CD4-positive, alpha-beta T cell treated with Interleukin-6 for 4 hours (primary cell): ENCODE measurements around the gene TBC1D10A.

Experiments
- DNase-seq: peaks from one replicate; pipeline ENCODE4 v3.0.0-alpha.2; 2020; ENCODE audit warnings: mixed read lengths

TBC1D10A gene

DNA sequence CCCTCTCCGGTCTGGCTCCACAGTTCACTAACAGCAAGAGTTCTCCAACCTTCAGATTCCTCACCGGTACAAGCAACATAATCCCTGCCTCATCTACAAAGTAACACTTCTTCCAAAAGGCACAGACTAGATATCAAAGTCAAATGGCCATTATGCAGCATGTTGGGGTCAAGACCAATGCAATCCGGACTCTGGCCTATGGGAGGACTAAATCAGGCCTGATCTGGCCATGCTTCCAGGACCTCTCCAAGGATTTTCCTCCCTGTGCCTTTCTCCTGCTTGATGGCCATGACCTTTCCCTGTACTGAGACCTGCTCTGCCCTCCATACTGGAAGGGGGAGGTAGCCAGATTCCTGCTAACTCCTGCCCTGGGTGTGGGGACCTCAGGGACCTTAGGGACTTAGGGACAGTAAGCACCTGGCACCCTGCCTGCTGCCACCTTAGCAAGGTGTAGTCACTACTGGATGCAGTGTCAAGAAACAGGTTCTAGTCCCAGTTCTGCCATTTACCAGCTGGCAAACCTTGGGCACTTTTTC, 6.7 kb downstream of the TBC1D10A start:
- no peak for DNase-seq

DNA sequence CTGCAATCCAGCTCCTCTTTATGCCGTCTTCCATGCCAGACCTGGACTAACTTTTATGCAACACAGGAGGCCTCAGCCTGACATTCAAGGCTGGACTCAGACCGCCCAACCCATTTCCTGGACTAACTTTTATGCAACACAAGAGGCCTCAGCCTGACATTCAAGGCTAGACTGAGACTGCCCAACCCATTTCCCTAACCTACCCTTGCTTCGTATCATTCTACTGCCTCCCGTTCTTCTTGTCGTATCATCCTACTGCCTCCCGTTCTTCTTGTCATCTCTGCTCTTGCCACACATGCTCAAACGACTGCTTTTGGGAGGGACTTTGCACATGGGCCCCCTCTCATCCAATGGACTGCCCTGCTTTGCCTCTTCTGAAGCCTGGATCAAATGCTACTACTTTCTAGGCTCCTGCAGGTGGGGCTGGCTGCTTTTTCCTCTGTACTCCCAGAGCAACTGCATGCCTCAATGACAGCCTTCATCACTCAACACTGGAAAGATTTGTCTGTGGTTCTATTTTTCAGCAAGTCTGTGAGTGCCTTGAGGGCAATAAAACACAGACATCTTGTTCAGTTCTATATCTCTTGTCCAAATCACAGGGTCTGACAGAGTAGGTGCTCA, 7.8 kb downstream of the TBC1D10A start:
- DNase-seq = no peak

GRCh38 chr22:30317778-30318177, 9.0 kb downstream of the TBC1D10A start:
- DNase-seq = no peak

DNA sequence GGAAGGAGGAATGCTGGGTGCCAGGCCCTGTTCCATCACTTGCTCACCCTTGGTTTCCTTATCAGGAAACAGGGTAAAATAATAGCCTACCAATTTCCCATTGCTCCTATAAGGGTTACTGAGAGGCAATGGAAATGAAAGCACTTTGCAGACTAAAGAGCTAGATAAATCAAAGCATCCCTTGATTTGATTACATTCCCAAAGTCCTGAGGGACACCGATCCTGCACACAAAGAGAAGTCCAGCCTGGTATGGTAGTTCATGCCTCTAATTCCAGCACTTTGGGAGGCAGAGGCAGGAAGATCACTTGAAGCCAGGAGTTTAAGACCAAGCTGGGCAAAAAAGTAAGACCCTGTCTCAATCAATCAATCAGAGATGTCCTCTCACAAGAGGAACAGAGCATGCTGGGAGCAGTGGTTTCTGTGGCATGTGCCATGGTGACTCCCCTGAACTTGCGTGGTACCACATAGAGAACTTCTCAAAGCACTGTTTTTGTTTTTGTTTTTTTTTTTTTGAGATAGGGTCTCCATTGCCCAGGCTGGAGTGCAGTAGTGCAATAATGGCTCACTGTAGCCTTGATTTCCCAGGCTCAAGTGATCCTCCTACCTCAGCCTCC, 10.7 kb downstream of the TBC1D10A start:
- DNase-seq = peak; percentile 23

DNA sequence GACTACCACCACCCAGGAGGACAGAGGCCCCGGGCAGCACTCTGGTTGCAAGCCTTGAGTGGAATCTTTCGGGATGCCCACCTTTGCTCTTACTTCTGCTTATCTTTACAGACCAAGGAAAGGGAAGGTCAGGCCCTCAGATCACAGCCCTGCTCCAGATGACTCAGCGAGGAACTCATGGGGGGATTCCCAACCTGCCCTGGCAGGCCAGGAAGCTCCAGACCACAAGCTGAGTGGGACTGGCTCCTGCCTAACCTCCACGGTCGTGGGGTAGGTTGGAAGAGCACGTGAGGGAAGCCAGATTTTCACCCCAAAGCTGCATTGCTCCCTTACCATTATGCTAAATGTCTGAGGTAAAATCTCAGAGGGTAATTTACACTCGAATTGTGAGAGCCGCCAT, 11.8 kb downstream of the TBC1D10A start:
- peak; percentile 57 for DNase-seq

- no peak for DNase-seq
Observed at GRCh38 chr22:30313527-30314363, 13.0 kb downstream of the TBC1D10A start.

GRCh38 chr22:30312053-30312452, 14.7 kb downstream of the TBC1D10A start:
- DNase-seq = peak; percentile 33

DNA sequence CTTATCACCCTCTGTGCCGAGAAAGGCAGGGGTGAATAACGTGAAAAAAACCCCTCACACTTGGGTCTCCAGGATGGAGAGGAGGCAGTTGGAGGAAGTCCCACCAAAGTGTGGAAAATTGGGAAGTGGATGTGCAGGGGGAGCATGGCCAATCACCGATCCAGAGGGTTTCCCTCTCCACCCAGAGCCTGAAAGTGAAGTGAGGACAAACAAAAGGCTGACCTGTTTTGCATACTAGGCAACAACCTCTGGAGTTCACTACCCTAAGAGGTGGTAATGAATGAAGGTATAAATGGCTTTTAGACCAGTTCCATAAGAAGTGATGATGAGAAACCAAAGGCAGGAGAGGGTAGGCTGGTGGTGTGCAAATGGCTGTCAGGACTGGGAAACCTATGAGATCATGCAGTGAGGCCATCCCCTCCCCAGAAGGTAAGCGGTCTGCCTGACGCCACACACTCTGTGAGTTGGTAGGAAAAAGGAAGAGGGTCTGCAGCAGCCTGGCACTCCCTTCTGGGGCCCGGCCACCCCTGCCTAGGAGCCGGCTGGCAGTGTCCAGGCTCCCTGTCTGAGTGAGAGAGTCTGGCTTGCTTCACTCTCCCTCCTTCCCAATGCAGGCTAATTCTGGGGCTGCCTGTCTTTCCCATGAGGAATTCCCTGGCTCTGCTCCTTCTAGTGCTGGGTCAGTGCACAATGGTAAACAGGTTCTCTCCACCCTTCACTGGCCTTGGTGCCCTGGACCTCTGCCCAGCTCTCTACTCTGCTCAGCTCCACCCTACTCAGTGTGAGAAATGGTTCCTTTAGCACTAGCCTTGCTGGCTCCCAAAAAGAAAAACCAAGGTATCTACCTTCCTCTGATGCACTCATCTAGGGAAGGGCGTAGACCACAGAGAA, 15.6 kb downstream of the TBC1D10A start:
- no peak for DNase-seq

DNA sequence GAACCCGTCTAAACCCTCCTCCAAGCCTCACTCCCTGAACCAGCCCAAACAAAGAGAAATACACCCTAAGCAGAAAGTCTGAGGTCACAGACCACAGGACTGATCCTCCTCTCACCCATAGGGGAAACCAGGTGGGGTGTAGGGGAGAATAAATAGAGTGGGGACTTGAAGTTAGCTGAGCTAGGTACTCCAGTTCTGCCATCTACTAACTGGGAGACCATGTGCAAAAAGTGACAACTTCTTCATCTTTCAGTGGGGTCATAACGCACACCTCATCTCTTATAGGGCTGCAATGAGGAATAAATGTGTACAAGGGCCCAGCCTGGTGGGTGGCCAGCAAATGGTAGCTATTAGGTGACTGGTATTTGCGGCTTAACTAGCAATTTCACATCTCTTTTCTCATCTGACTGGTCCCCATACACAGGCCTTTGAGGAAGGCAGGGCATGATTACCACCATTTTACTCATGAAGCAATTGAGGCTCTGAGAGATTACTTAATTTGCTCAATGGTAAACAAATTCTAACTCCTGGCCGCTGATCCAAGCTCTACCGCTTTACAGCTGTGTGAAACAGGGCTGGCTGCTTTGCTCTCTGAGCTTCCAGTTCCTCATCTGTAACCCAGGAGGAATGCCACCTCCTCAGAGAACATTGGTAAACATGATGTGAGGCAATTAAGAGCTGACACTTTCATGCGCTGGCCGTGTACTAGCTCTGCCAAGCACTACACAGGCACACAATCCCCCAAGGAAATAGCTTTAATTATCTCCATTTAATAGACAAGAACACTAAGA, 16.6 kb downstream of the TBC1D10A start:
- DNase-seq = peak; percentile 43

DNA sequence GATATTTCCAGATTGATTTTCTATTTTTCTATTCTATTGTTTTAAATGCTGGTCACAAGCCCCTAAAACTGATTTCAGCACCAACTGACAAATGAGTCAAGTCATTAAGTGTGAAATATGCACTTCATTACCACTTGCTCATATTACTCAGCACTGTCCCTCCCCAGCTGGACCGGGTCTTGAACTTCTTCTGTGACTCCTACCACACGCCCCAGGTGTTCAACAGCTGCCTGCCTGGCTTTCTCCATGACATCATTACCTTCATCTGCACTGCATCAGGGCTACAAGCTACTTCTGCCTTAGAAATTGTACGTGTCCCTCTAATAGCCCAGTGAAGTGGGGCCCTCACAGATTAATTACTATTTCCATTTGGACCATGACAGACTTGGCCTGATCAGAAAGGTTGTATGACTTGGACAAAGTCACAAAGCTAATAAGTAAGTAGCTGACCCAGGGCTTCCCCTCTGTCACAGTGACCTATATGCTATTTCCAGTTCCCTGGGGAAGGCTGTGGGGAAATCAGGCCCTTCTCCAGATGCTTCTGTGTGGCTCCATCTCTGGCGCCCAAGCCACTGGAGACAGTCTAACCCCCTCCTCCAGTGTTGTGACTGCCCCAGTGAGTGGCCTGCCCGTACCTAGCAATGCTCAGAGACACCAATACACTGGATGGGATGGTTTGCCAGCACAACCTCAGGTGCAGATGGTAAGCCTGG, 18.1 kb downstream of the TBC1D10A start:
- DNase-seq = peak; percentile 63

- no peak for DNase-seq
Observed at GRCh38 chr22:30308093-30308492, 18.6 kb downstream of the TBC1D10A start.

DNA sequence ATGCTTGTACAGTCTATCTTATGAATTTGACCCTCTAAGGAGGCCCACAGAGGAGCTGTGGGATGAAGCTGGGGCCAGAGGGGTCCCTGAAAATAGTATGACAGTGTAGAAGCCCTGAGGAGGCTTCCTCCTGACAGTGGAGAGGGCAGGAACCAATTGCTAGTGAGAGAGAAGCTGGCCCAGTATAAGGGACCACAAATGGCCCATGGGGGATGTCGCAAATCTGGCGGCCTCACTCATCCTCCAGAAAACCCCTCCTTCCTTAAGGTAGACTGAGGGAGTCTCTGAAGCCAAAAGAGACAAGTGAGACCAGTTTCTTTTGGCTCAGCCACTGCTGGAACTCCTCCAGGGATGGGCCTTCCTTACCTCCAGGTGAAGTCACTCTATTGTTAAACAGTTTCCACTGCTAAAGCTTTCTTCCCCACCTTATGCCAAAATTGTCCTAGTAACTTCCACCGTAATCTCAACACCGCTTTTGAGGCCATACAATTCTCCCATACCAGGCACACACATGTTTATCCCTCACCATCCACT, 19.6 kb downstream of the TBC1D10A start:
- DNase-seq = no peak

- DNase-seq = peak; percentile 38
Observed at GRCh38 chr22:30306627-30307011, 20.1 kb downstream of the TBC1D10A start.

- peak; percentile 48 for DNase-seq
Observed at GRCh38 chr22:30305906-30306626, 20.7 kb downstream of the TBC1D10A start.

- DNase-seq = peak; percentile 73
Observed at GRCh38 chr22:30305519-30305905, 21.2 kb downstream of the TBC1D10A start.

DNA sequence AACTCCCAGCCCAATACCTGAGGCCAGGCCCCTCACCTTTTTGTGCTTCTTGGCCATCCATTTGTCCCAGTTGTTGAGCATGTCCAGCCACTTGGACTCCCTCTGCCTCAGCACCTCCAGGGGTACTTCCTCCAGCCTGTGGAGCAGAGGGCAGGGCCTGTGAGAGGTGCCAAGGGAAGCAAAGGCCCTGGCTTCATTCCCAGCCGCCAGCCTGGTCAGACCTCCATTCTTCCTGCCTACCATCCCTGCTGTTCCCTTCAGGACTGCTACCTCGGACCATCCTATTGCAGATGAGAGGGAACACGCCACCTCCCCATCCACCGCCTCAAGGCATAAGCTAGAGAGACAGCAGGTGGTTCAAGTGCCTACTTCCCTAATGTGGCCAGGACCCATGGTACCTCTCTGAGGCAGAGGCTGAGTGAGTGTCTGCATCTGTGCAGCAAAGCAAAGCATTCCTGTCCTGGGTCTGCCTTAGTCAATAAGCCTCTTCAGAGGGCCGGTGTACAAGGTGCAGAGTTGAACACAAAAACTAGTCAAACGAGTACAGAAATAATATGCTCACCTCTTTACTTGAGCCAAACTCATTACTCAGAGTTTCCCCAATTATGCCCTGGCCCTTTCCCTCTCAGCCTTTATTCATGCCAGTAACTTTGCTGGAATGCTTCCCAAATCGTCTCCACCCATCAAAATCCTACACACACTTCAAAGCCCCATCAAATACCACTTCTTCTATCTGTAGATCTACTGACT, 22.1 kb downstream of the TBC1D10A start:
- no peak for DNase-seq

- no peak for DNase-seq
Observed at GRCh38 chr22:30302810-30303138, 24.0 kb downstream of the TBC1D10A start.

GRCh38 chr22:30301995-30302809, 24.5 kb downstream of the TBC1D10A start:
- DNase-seq = no peak

GRCh38 chr22:30299322-30299721, 27.4 kb downstream of the TBC1D10A start:
- no peak for DNase-seq
